Peyer's patch (tissue), 4 donors: ENCODE results near the gene C9orf50.

Experiments used
- POLR2A ChIP-seq, 2 donors: fragments of 450-650 bp; IDR thresholded peaks; one replicate each; pipeline ENCODE4 v1.5.1; 2017; ENCODE audit warnings: antibody characterized with exemption in 2 of 2, mild to moderate bottlenecking in 2 of 2, moderate library complexity in 2 of 2
- TF ChIP-seq, protein P1 (sequence below), 6 experiments: fragments of 450-650 bp in 4 of 6; fragments of 200-600 bp in 2 of 6; sonication (generic) in 1 of 6; IDR thresholded peaks; one replicate each; pipeline ENCODE4 v1.5.1; 2017 to 2019; ENCODE audit warnings: antibody characterized with exemption in 6 of 6, mild to moderate bottlenecking in 3 of 6, moderate library complexity in 1 of 6

GRCh38 chr9:129566563-129567266 lies 54.2 kb downstream of the C9orf50 start:
- TF ChIP-seq, protein P1, sequence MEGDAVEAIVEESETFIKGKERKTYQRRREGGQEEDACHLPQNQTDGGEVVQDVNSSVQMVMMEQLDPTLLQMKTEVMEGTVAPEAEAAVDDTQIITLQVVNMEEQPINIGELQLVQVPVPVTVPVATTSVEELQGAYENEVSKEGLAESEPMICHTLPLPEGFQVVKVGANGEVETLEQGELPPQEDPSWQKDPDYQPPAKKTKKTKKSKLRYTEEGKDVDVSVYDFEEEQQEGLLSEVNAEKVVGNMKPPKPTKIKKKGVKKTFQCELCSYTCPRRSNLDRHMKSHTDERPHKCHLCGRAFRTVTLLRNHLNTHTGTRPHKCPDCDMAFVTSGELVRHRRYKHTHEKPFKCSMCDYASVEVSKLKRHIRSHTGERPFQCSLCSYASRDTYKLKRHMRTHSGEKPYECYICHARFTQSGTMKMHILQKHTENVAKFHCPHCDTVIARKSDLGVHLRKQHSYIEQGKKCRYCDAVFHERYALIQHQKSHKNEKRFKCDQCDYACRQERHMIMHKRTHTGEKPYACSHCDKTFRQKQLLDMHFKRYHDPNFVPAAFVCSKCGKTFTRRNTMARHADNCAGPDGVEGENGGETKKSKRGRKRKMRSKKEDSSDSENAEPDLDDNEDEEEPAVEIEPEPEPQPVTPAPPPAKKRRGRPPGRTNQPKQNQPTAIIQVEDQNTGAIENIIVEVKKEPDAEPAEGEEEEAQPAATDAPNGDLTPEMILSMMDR (IDR thresholded peaks at IDR 0.05) = no peak
- TF ChIP-seq POLR2A (IDR thresholded peaks at IDR 0.05) = no peak
